ENCODE data around the gene TSPAN15. TPM values are rescaled to one million over a fixed set of nuclear protein-coding genes. Genes with fewer than 3 reads are reported as not detected.

The TSPAN15 gene
- total RNA-seq, 6 experiments from 2014 or later, result 2.3 to 8.3 (median 3.3) TPM

- no peak for TF ChIP-seq POLR2A (IDR thresholded peaks at IDR 0.05)
- TF ChIP-seq, protein P1, sequence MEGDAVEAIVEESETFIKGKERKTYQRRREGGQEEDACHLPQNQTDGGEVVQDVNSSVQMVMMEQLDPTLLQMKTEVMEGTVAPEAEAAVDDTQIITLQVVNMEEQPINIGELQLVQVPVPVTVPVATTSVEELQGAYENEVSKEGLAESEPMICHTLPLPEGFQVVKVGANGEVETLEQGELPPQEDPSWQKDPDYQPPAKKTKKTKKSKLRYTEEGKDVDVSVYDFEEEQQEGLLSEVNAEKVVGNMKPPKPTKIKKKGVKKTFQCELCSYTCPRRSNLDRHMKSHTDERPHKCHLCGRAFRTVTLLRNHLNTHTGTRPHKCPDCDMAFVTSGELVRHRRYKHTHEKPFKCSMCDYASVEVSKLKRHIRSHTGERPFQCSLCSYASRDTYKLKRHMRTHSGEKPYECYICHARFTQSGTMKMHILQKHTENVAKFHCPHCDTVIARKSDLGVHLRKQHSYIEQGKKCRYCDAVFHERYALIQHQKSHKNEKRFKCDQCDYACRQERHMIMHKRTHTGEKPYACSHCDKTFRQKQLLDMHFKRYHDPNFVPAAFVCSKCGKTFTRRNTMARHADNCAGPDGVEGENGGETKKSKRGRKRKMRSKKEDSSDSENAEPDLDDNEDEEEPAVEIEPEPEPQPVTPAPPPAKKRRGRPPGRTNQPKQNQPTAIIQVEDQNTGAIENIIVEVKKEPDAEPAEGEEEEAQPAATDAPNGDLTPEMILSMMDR (IDR thresholded peaks at IDR 0.05), result peak in 2 of 4 donors; percentile 5 to 23
- intact Hi-C loops (cut with DNase I), result no loop called here
- DNase-seq, result peak in 1 of 3 donors; percentile 55
Measured at GRCh38 chr10:69407621-69408301, 43.5 kb upstream of the TSPAN15 start.

GRCh38 chr10:69408318-69409175 lies 42.7 kb upstream of the TSPAN15 start:
- TF ChIP-seq, protein P1 (IDR thresholded peaks at IDR 0.05), result peak; percentile 51 to 97 (median 92)
- TF ChIP-seq POLR2A (IDR thresholded peaks at IDR 0.05), result no peak
- Histone ChIP-seq H3K4me3 (peak overlapping the region; percentile 8 to 44 (median 26)), H3K36me3 (no peaks in the 10 kb centered on the region), H3K27ac (peak overlapping the region in 2 of 3 donors; percentile 75 to 82), H3K9me3 (no peaks in the 10 kb centered on the region), H3K27me3 (no peaks in the 10 kb centered on the region), H3K4me1 (peaks cover 0 to 5% (median 2%) of the 10 kb centered on the region in 4 donors)
- 10% methylated on average over 21 of the region's 64 CpGs for WGBS (ENCODE audit: insufficient coverage, low coverage, low lambda C conversion rate, missing lambda C conversion rate)
- ATAC-seq, result peak; percentile 89 to 92 (median 92)
- intact Hi-C loops (cut with DNase I), result no loop called here
- peak; percentile 92 to 95 (median 95) for DNase-seq

More at GRCh38 chr10:69407621-69408301, 43.5 kb upstream of the TSPAN15 start:
- peak overlapping the region in 1 of 3 donors; percentile 7 for H3K4me3 ChIP-seq
- H3K27me3 ChIP-seq, result no peaks in the 10 kb centered on the region
- WGBS (ENCODE audit: insufficient coverage, low coverage, low lambda C conversion rate, missing lambda C conversion rate), result 55% methylated on average over 6 of the region's 14 CpGs
- peak overlapping the region in 1 of 3 donors; percentile 47 for H3K27ac ChIP-seq
- H3K9me3 ChIP-seq, result no peaks in the 10 kb centered on the region
- H3K4me1 ChIP-seq, result peaks cover 0 to 5% (median 2%) of the 10 kb centered on the region in 4 donors
- peak in 1 of 4 donors; percentile 3 for ATAC-seq
- no peaks in the 10 kb centered on the region for H3K36me3 ChIP-seq

DNA sequence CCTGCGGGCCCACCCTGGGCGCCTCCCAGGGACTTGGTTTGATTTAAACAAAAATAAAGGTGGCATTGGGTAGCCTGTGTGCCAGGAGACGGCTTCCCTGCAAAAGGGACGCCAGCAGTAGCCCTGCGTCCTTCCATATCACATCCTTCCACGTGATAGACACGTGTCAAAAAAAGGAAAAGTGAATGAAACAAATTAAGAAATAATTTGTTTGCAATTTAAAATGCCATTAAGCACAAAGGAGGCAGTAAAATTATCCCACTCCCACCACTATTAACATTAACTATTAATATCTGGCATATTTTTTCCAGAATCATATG lies 42.1 kb upstream of the TSPAN15 start:
- H3K36me3 ChIP-seq, result no peaks in the 10 kb centered on the region
- peak overlapping the region; percentile 8 to 44 (median 26) for H3K4me3 ChIP-seq
- ATAC-seq (no peak), DNase-seq (no peak)
- H3K4me1 ChIP-seq, result peaks cover 0 to 5% (median 2%) of the 10 kb centered on the region in 4 donors
- no peaks in the 10 kb centered on the region for H3K9me3 ChIP-seq
- 23% methylated on average over 7 of the region's 7 CpGs for WGBS (ENCODE audit: insufficient coverage, low coverage, low lambda C conversion rate, missing lambda C conversion rate)
- TF ChIP-seq, protein P1 (IDR thresholded peaks at IDR 0.05), result no peak
- TF ChIP-seq POLR2A (IDR thresholded peaks at IDR 0.05), result no peak
- H3K27me3 ChIP-seq, result no peaks in the 10 kb centered on the region
- intact Hi-C loops (cut with DNase I), result no loop called here
- peak overlapping the region in 2 of 3 donors; percentile 75 to 82 for H3K27ac ChIP-seq

GRCh38 chr10:69409968-69410367 lies 41.3 kb upstream of the TSPAN15 start:
- Histone ChIP-seq H3K27ac (no peak overlapping the region), H3K4me3 (no peak overlapping the region), H3K36me3 (no peaks in the 10 kb centered on the region), H3K27me3 (no peaks in the 10 kb centered on the region), H3K9me3 (no peaks in the 10 kb centered on the region), H3K4me1 (peaks cover 0 to 5% (median 2%) of the 10 kb centered on the region in 4 donors)
- no peak for DNase-seq
- TF ChIP-seq, protein P1 (IDR thresholded peaks at IDR 0.05), result no peak
- no peak for TF ChIP-seq POLR2A (IDR thresholded peaks at IDR 0.05)
- intact Hi-C loops (cut with DNase I), result loop anchor here in 1 of 2 donors (10.0 kb wide), 1 partner anchor 225 kb away; the partner anchor contains the start of gene FAM241B
- peak in 3 of 4 donors; percentile 0 to 4 (median 3) for ATAC-seq
- 54% methylated on average over 3 of the region's 6 CpGs for WGBS (ENCODE audit: insufficient coverage, low coverage, low lambda C conversion rate, missing lambda C conversion rate)

Data from right lobe of liver (tissue), 6 donors.